ENCODE results near the gene DUSP5.

The DUSP5 gene

GRCh38 chr10:110508159-110508788 is 10.6 kb downstream of the DUSP5 start:
- Histone ChIP-seq H3K27me3 (ENCODE audit: control insufficient read depth in 1 of 2, insufficient read depth in 2 of 2, low read length in 2 of 2) (no peaks in the 10 kb centered on the region), H3K9me3 (ENCODE audit: control insufficient read depth in 1 of 2, low read length in 2 of 2) (no peaks in the 10 kb centered on the region), H3K4me1 (ENCODE audit: control insufficient read depth in 1 of 2, insufficient read depth in 2 of 2, low read length in 2 of 2) (peaks cover 20 to 25% of the 10 kb centered on the region in 2 donors), H3K27ac (ENCODE audit: low read depth, low read length) (no peak overlapping the region), H3K4me3 (ENCODE audit: low read depth in 1 of 2, low read length in 2 of 2) (no peak overlapping the region), H3K36me3 (ENCODE audit: control insufficient read depth in 1 of 2, insufficient read depth in 2 of 2, low read length in 2 of 2) (peaks cover 0 to 46% of the 10 kb centered on the region in 2 donors), H3K9ac (ENCODE audit: low read depth in 1 of 2, low read length in 2 of 2) (no peak overlapping the region)

- Histone ChIP-seq H3K27ac (ENCODE audit: low read depth, low read length) (no peak overlapping the region), H3K27me3 (ENCODE audit: control insufficient read depth in 1 of 2, insufficient read depth in 2 of 2, low read length in 2 of 2) (no peaks in the 10 kb centered on the region), H3K9me3 (ENCODE audit: control insufficient read depth in 1 of 2, low read length in 2 of 2) (no peaks in the 10 kb centered on the region), H3K4me3 (ENCODE audit: low read depth in 1 of 2, low read length in 2 of 2) (no peak overlapping the region), H3K4me1 (ENCODE audit: control insufficient read depth in 1 of 2, insufficient read depth in 2 of 2, low read length in 2 of 2) (peaks cover 13 to 18% of the 10 kb centered on the region in 2 donors), H3K36me3 (ENCODE audit: control insufficient read depth in 1 of 2, insufficient read depth in 2 of 2, low read length in 2 of 2) (peaks cover 0 to 46% of the 10 kb centered on the region in 2 donors), H3K9ac (ENCODE audit: low read depth in 1 of 2, low read length in 2 of 2) (no peak overlapping the region)
Measured at GRCh38 chr10:110508806-110509544, 11.3 kb downstream of the DUSP5 start.

- Histone ChIP-seq H3K9ac (ENCODE audit: low read depth in 1 of 2, low read length in 2 of 2) (no peak overlapping the region), H3K4me1 (ENCODE audit: control insufficient read depth in 1 of 2, insufficient read depth in 2 of 2, low read length in 2 of 2) (peaks cover 8 to 12% of the 10 kb centered on the region in 2 donors), H3K27ac (ENCODE audit: low read depth, low read length) (no peak overlapping the region), H3K9me3 (ENCODE audit: control insufficient read depth in 1 of 2, low read length in 2 of 2) (no peaks in the 10 kb centered on the region), H3K27me3 (ENCODE audit: control insufficient read depth in 1 of 2, insufficient read depth in 2 of 2, low read length in 2 of 2) (no peaks in the 10 kb centered on the region), H3K36me3 (ENCODE audit: control insufficient read depth in 1 of 2, insufficient read depth in 2 of 2, low read length in 2 of 2) (peaks cover 0 to 46% of the 10 kb centered on the region in 2 donors), H3K4me3 (ENCODE audit: low read depth in 1 of 2, low read length in 2 of 2) (no peak overlapping the region)
Measured at GRCh38 chr10:110509560-110509959, 11.9 kb downstream of the DUSP5 start.

GRCh38 chr10:110510086-110510485 is 12.4 kb downstream of the DUSP5 start:
- Histone ChIP-seq H3K27me3 (ENCODE audit: control insufficient read depth in 1 of 2, insufficient read depth in 2 of 2, low read length in 2 of 2) (no peaks in the 10 kb centered on the region), H3K4me3 (ENCODE audit: low read depth in 1 of 2, low read length in 2 of 2) (no peak overlapping the region), H3K27ac (ENCODE audit: low read depth, low read length) (no peak overlapping the region), H3K4me1 (ENCODE audit: control insufficient read depth in 1 of 2, insufficient read depth in 2 of 2, low read length in 2 of 2) (peaks cover 2 to 7% of the 10 kb centered on the region in 2 donors), H3K36me3 (ENCODE audit: control insufficient read depth in 1 of 2, insufficient read depth in 2 of 2, low read length in 2 of 2) (peaks cover 0 to 46% of the 10 kb centered on the region in 2 donors), H3K9me3 (ENCODE audit: control insufficient read depth in 1 of 2, low read length in 2 of 2) (no peaks in the 10 kb centered on the region), H3K9ac (ENCODE audit: low read depth in 1 of 2, low read length in 2 of 2) (no peak overlapping the region)

GRCh38 chr10:110510730-110511129 is 13.0 kb downstream of the DUSP5 start:
- H3K9ac ChIP-seq (ENCODE audit: low read depth in 1 of 2, low read length in 2 of 2), result no peak overlapping the region
- H3K9me3 ChIP-seq (ENCODE audit: control insufficient read depth in 1 of 2, low read length in 2 of 2), result no peaks in the 10 kb centered on the region
- peaks cover 0 to 46% of the 10 kb centered on the region in 2 donors for H3K36me3 ChIP-seq (ENCODE audit: control insufficient read depth in 1 of 2, insufficient read depth in 2 of 2, low read length in 2 of 2)
- H3K4me3 ChIP-seq (ENCODE audit: low read depth in 1 of 2, low read length in 2 of 2), result no peak overlapping the region
- peaks cover 0 to under 1% of the 10 kb centered on the region in 2 donors for H3K4me1 ChIP-seq (ENCODE audit: control insufficient read depth in 1 of 2, insufficient read depth in 2 of 2, low read length in 2 of 2)
- H3K27ac ChIP-seq (ENCODE audit: low read depth, low read length), result no peak overlapping the region
- H3K27me3 ChIP-seq (ENCODE audit: control insufficient read depth in 1 of 2, insufficient read depth in 2 of 2, low read length in 2 of 2), result no peaks in the 10 kb centered on the region

GRCh38 chr10:110511734-110512449 is 14.2 kb downstream of the DUSP5 start:
- no peak overlapping the region for H3K9ac ChIP-seq (ENCODE audit: low read depth in 1 of 2, low read length in 2 of 2)
- H3K9me3 ChIP-seq (ENCODE audit: control insufficient read depth in 1 of 2, low read length in 2 of 2), result no peaks in the 10 kb centered on the region
- no peak overlapping the region for H3K27ac ChIP-seq (ENCODE audit: low read depth, low read length)
- H3K27me3 ChIP-seq (ENCODE audit: control insufficient read depth in 1 of 2, insufficient read depth in 2 of 2, low read length in 2 of 2), result no peaks in the 10 kb centered on the region
- H3K36me3 ChIP-seq (ENCODE audit: control insufficient read depth in 1 of 2, insufficient read depth in 2 of 2, low read length in 2 of 2), result peaks cover 0 to 46% of the 10 kb centered on the region in 2 donors
- H3K4me3 ChIP-seq (ENCODE audit: low read depth in 1 of 2, low read length in 2 of 2), result no peak overlapping the region
- H3K4me1 ChIP-seq (ENCODE audit: control insufficient read depth in 1 of 2, insufficient read depth in 2 of 2, low read length in 2 of 2), result no peaks in the 10 kb centered on the region

- Histone ChIP-seq H3K9me3 (ENCODE audit: control insufficient read depth in 1 of 2, low read length in 2 of 2) (no peaks in the 10 kb centered on the region), H3K27ac (ENCODE audit: low read depth, low read length) (no peak overlapping the region), H3K4me3 (ENCODE audit: low read depth in 1 of 2, low read length in 2 of 2) (no peak overlapping the region), H3K4me1 (ENCODE audit: control insufficient read depth in 1 of 2, insufficient read depth in 2 of 2, low read length in 2 of 2) (no peaks in the 10 kb centered on the region), H3K36me3 (ENCODE audit: control insufficient read depth in 1 of 2, insufficient read depth in 2 of 2, low read length in 2 of 2) (peaks cover 0 to 42% of the 10 kb centered on the region in 2 donors), H3K27me3 (ENCODE audit: control insufficient read depth in 1 of 2, insufficient read depth in 2 of 2, low read length in 2 of 2) (no peaks in the 10 kb centered on the region), H3K9ac (ENCODE audit: low read depth in 1 of 2, low read length in 2 of 2) (no peak overlapping the region)
Measured at GRCh38 chr10:110512461-110513187, 14.9 kb downstream of the DUSP5 start.

- Histone ChIP-seq H3K27ac (ENCODE audit: low read depth, low read length) (no peak overlapping the region), H3K9me3 (ENCODE audit: control insufficient read depth in 1 of 2, low read length in 2 of 2) (no peaks in the 10 kb centered on the region), H3K9ac (ENCODE audit: low read depth in 1 of 2, low read length in 2 of 2) (no peak overlapping the region), H3K4me1 (ENCODE audit: control insufficient read depth in 1 of 2, insufficient read depth in 2 of 2, low read length in 2 of 2) (no peaks in the 10 kb centered on the region), H3K36me3 (ENCODE audit: control insufficient read depth in 1 of 2, insufficient read depth in 2 of 2, low read length in 2 of 2) (peaks cover 0 to 33% of the 10 kb centered on the region in 2 donors), H3K27me3 (ENCODE audit: control insufficient read depth in 1 of 2, insufficient read depth in 2 of 2, low read length in 2 of 2) (no peaks in the 10 kb centered on the region), H3K4me3 (ENCODE audit: low read depth in 1 of 2, low read length in 2 of 2) (no peak overlapping the region)
Measured at GRCh38 chr10:110513949-110514348, 16.2 kb downstream of the DUSP5 start.

- Histone ChIP-seq H3K27ac (ENCODE audit: low read depth, low read length) (no peak overlapping the region), H3K4me1 (ENCODE audit: control insufficient read depth in 1 of 2, insufficient read depth in 2 of 2, low read length in 2 of 2) (no peaks in the 10 kb centered on the region), H3K4me3 (ENCODE audit: low read depth in 1 of 2, low read length in 2 of 2) (no peak overlapping the region), H3K36me3 (ENCODE audit: control insufficient read depth in 1 of 2, insufficient read depth in 2 of 2, low read length in 2 of 2) (peaks cover 0 to 25% of the 10 kb centered on the region in 2 donors), H3K27me3 (ENCODE audit: control insufficient read depth in 1 of 2, insufficient read depth in 2 of 2, low read length in 2 of 2) (no peaks in the 10 kb centered on the region), H3K9ac (ENCODE audit: low read depth in 1 of 2, low read length in 2 of 2) (no peak overlapping the region), H3K9me3 (ENCODE audit: control insufficient read depth in 1 of 2, low read length in 2 of 2) (no peaks in the 10 kb centered on the region)
Measured at GRCh38 chr10:110514848-110515247, 17.1 kb downstream of the DUSP5 start.
